Stimulated activated naive CD8-positive, alpha-beta T cell treated with anti-CD3 and anti-CD28 coated beads, Interleukin-15, amount 100 ng/mL, for 72 hours (primary cell): ENCODE results near the gene AHI1.
"Not testable (repeated sequence)": the region's sequence is repeated elsewhere in the genome, so short reads cannot be mapped to it uniquely, and the experiment has no call there.

ENCODE experiments used
- ATAC-seq: fragments of 150-1000 bp; cut with Tn5 transposase; 2 replicates; pipeline ENCODE4 v1.10.0; 2021; ENCODE audit warnings: mild to moderate bottlenecking, moderate library complexity
- DNase-seq, 2 donors: peaks; one replicate each; pipeline ENCODE4 v3.0.0; 2021 to 2022
- H3K27ac Mint-ChIP-seq, 2 donors: one replicate each; pipeline ENCODE4 v1.8.0; 2022; ENCODE audit warnings: mild to moderate bottlenecking in 2 of 2, mixed read lengths in 2 of 2, moderate library complexity in 2 of 2
- H3K27me3 Mint-ChIP-seq: one replicate; pipeline ENCODE4 v1.8.0; 2022; ENCODE audit warnings: mixed read lengths
- H3K4me1 Mint-ChIP-seq: one replicate; pipeline ENCODE4 v1.8.0; 2022; ENCODE audit warnings: mild to moderate bottlenecking, mixed read lengths
- H3K4me3 Mint-ChIP-seq, 2 donors: one replicate each; pipeline ENCODE4 v1.8.0; 2022; ENCODE audit warnings: mild to moderate bottlenecking in 2 of 2, mixed read lengths in 2 of 2, moderate library complexity in 1 of 2
- H3K9me3 Mint-ChIP-seq, 2 donors: one replicate each; pipeline ENCODE4 v1.8.0; 2022; ENCODE audit warnings: mixed read lengths in 2 of 2

Gene AHI1

DNA sequence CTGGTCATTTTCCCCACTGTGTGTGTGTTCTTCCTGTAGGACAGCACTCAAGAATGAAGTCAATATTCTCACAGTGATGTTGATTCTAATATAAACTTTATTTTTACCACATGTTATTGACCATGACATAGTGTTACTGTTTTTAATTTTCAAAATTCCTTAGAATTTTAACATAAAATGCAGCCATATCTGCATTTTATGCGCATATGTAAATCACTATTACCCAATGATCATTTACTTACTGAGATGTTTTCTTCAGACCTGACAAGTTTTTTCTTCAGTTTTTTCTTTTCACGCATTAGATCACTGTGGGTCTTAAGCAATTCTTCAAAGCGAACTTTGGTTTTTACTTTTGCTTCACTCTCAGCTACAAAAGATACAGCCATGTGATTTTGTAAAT lies 7.2 kb downstream of the AHI1 start:
- Mint-ChIP-seq H3K27me3 (no peaks in the 10 kb centered on the region), H3K4me3 (no peak overlapping the region), H3K4me1 (peaks cover 5% of the 10 kb centered on the region), H3K9me3 (no peaks in the 10 kb centered on the region), H3K27ac (no peak overlapping the region)
- ATAC-seq (no peak), DNase-seq (no peak)

DNA sequence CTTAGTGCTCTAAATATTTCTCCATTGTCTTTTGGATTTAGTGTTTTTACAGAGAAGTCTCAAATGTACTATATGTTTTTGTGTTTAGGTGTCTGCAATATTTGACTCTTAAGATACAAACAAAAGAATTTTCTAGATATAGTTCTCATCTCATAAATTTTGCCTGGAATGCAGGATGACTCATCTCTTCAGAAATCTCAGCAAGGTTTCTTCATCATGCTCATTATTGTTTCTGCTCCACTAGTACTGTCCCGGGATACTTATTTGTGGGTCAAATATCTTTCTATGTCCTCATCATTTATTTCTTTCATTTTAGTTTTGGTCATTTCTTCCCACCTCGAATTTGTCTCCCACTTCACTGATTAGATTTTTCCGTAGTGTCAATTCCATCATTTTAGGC lies 9.5 kb downstream of the AHI1 start:
- ATAC-seq (no peak), DNase-seq (no peak)
- no peaks in the 10 kb centered on the region for H3K4me1 Mint-ChIP-seq
- no peak overlapping the region for H3K27ac Mint-ChIP-seq
- H3K9me3 Mint-ChIP-seq = peaks cover 0 to 8% of the 10 kb centered on the region in 2 donors
- no peaks in the 10 kb centered on the region for H3K27me3 Mint-ChIP-seq
- H3K4me3 Mint-ChIP-seq = no peak overlapping the region

DNA sequence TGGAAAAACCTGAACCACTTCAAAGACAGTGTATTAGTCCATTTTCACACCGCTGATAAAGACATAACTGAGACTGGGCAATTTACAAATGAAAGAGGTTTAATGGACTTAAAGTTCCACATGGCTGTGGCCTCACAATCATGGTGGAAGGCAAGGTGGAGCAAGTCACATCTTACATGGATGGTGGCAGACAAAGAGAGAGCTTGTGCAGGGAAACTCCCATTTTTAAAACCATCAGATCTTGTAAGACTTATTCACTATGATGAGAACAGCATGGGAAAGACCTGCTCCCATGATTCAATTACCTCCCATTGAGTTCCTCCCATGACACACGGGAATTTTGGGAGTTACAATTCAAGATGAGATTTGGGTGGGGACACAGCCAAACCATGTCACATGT lies 13.6 kb downstream of the AHI1 start:
- not testable (repeated sequence) for H3K4me1 Mint-ChIP-seq, H3K27me3 Mint-ChIP-seq

DNA sequence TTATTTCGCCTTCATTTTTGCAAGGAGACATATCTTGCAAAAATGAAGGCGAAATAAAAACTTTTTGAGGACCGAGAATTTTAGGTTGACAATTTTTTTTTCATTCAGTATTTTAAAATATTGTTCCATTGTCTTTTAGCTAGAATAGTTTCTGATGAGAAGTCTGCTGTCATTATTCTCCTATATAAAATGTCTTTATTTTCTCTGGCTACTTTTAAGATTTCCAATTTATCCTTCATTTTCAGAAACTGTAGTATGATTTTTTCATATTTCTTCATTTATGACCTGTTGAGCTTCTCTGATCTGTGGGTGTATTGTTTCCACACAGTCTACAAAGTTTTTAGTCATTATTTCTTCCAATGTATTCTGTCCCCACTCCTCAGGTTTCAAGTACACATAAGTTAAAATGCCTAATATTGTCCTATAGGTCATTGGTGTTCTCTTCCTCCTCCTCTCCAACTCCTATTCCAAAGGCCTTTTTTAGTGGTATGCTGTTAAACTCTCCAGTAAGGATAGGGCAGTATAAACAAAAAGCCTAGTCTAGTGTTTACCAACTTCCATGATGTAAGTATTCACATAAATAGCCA lies 15.7 kb downstream of the AHI1 start:
- Mint-ChIP-seq H3K4me1 (no peaks in the 10 kb centered on the region), H3K9me3 (peaks cover 27 to 47% of the 10 kb centered on the region in 2 donors), H3K27me3 (no peaks in the 10 kb centered on the region), H3K4me3 (no peak overlapping the region), H3K27ac (no peak overlapping the region)
- DNase-seq (no peak), ATAC-seq (no peak)

More for the DNA sequence above, 13.6 kb downstream of the AHI1 start:
- H3K27ac Mint-ChIP-seq, ATAC-seq, DNase-seq, H3K4me3 Mint-ChIP-seq: not testable (repeated sequence)
- H3K9me3 Mint-ChIP-seq = peaks cover 21 to 36% of the 10 kb centered on the region in 2 donors

DNA sequence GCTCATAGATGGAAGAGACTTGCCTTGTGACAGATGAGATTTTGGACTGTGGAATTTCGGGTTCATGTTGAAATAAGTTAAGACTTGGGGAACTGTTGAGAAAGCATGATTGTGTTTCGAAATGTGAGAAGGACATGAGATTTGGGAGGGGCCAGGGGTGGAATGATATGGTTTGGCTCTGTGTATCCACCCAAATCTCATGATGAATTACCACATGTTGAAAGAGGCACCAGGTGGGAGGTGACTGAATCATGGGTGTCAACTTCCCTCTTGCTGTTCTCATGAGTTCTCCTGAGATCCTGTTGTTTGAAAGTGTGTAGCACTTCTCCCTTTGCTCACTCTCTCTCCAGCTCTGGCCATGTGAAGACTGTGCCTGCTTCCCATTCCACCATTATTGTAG lies 17.9 kb downstream of the AHI1 start:
- H3K27me3 Mint-ChIP-seq = no peaks in the 10 kb centered on the region
- DNase-seq (no peak), ATAC-seq (no peak)
- H3K9me3 Mint-ChIP-seq = peaks cover 27 to 47% of the 10 kb centered on the region in 2 donors
- H3K4me3 Mint-ChIP-seq = no peak overlapping the region
- H3K27ac Mint-ChIP-seq = no peak overlapping the region
- H3K4me1 Mint-ChIP-seq = no peaks in the 10 kb centered on the region

DNA sequence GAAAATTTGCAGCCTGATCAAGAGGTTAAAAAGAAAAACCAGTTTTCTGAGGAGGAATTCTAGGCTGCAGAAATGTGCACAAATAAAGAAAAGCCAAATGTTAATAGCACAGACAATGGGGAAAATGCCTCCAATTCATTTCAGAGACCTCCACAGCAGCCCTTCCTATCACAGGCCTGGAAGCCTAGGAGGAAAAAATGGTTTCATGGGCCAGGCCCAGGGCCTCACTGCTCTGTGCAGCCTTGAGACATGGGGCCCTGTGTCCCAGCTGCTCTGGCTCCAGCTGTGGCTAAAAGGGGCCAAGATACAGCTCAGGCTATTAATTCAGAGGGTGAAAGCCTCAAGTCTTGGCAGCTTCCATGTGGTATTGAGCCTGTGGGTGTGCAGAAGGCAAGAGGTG lies 18.9 kb downstream of the AHI1 start:
- no peak overlapping the region for H3K4me3 Mint-ChIP-seq
- H3K27ac Mint-ChIP-seq = peak overlapping the region in 1 of 2 donors; percentile 82
- H3K9me3 Mint-ChIP-seq = peaks cover 27 to 41% of the 10 kb centered on the region in 2 donors
- no peak for DNase-seq
- ATAC-seq = no peak
- H3K27me3 Mint-ChIP-seq = no peaks in the 10 kb centered on the region
- H3K4me1 Mint-ChIP-seq = no peaks in the 10 kb centered on the region

DNA sequence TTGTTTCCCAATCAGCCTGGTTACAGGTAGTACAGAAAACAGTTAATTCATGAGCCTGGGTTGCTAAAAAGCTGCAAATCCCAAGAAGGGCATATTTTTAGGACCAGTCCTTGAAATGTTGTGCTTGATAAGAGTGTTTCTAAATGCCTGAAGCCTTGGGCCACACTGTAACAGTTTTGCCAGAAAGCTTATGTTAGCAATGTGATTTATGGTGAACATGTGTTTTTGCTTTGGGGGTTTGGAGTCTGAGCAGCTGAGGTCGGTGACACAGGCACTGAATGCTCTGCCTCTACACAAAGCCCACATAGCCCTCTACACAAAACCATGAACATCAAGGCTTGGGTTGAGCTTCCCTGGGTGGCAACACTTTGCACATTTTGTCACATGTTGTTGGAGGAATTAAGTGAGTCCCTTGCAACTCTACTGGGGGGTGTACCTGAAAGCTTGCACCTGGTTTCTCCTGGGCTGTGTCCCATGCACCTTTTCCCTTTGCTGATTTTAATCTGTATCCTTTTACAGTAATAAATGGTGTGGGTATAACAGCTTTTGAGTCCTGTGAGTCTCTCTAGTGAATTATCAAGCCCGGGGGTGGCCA lies 22.2 kb downstream of the AHI1 start:
- no peak overlapping the region for H3K27ac Mint-ChIP-seq
- no peaks in the 10 kb centered on the region for H3K27me3 Mint-ChIP-seq
- H3K4me3 Mint-ChIP-seq = no peak overlapping the region
- no peak for DNase-seq
- H3K9me3 Mint-ChIP-seq = peaks cover 19 to 25% of the 10 kb centered on the region in 2 donors
- no peak for ATAC-seq
- H3K4me1 Mint-ChIP-seq = no peaks in the 10 kb centered on the region

DNA sequence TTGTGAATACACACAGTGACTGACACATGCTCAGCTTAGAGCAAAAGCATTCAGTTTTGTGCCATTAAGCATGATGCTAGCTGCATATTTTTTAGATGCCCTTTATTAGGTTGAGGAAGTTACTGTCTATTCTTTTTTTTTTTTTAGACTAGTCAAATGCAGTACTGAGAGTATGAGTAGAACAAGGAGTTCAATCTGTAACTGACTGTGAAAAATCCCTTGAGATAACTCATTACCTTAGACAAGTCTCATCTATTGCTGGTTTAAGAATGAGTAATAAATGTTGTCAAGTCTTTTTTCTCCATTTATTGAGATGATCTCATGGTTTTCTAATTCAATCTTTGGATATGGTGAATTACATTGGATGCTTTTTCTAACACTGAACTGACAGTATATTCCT lies 23.2 kb downstream of the AHI1 start:
- Mint-ChIP-seq H3K4me3 (no peak overlapping the region), H3K4me1 (peaks cover 4% of the 10 kb centered on the region), H3K9me3 (peaks cover 10 to 15% of the 10 kb centered on the region in 2 donors), H3K27ac (no peak overlapping the region), H3K27me3 (no peaks in the 10 kb centered on the region)
- ATAC-seq (no peak), DNase-seq (no peak)

DNA sequence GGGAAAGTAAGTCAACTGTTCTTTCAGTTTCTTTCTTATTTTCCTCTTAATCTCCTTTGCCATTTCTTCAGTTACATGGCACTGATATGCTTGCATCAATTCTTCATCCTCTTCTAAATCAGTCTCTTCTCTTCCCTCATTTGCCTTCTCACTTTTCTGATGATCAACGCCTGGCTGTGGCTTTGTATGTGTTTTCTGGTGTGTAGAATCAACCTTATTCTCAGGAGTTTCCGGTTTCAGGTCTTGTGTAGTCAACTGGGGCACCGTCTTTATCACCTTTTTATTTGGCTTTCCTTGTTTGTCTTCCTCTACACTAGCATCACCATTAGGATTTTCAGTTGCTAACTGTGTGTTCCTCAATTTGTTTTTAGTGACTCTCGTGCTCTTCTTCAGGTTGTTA lies 31.6 kb downstream of the AHI1 start:
- Mint-ChIP-seq H3K4me3 (no peak overlapping the region), H3K27me3 (no peaks in the 10 kb centered on the region)
- no peak for DNase-seq

DNA sequence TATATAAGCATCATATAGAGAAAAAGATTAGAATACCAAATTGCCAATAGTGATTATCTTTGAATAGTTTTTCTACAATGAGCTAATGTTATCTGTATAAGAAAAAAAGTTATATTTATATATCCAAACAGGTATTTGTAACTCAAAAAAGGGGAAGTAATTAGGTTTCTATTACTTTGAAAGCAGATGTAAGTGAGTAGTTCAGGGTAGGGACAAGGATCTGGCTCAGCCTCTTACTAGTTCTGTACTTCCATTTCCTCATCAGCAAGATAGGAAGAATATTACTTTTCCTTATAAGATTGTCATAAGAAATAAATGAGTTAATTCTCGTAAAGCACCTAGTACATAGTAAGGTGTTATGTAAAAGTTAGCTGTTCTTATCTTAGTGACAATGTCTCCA lies 32.2 kb downstream of the AHI1 start:
- no peaks in the 10 kb centered on the region for H3K27me3 Mint-ChIP-seq
- H3K9me3 Mint-ChIP-seq = no peaks in the 10 kb centered on the region
- H3K4me1 Mint-ChIP-seq = peaks cover 10% of the 10 kb centered on the region
- no peak overlapping the region for H3K27ac Mint-ChIP-seq
- no peak for DNase-seq
- H3K4me3 Mint-ChIP-seq = no peak overlapping the region
- no peak for ATAC-seq

More for the DNA sequence above, 31.6 kb downstream of the AHI1 start:
- no peaks in the 10 kb centered on the region for H3K9me3 Mint-ChIP-seq
- no peak overlapping the region for H3K27ac Mint-ChIP-seq
- no peak for ATAC-seq
- peaks cover 10% of the 10 kb centered on the region for H3K4me1 Mint-ChIP-seq

DNA sequence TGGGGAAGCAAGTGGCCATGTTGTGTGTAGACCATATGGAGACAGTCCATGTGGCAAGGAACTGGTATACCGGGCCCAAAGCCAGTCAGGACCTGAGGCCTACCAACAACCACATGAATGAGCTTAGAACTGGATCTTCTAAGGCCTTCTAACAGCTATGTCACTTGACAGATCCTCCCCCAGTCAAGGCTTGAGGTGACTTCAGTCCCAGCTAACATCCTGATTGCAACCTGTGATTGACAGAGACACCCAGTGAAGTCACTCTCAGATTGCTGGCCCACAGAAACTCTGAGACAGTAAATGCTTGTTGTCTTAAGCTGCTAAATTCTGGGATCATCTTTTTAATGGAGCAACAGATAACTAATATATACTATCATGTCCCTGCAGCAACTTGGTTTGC lies 32.9 kb downstream of the AHI1 start:
- no peak for ATAC-seq
- Mint-ChIP-seq H3K9me3 (no peaks in the 10 kb centered on the region), H3K4me3 (no peak overlapping the region), H3K27me3 (no peaks in the 10 kb centered on the region), H3K4me1 (peaks cover 6% of the 10 kb centered on the region), H3K27ac (peak overlapping the region in 1 of 2 donors; percentile 23)
- DNase-seq = no peak

DNA sequence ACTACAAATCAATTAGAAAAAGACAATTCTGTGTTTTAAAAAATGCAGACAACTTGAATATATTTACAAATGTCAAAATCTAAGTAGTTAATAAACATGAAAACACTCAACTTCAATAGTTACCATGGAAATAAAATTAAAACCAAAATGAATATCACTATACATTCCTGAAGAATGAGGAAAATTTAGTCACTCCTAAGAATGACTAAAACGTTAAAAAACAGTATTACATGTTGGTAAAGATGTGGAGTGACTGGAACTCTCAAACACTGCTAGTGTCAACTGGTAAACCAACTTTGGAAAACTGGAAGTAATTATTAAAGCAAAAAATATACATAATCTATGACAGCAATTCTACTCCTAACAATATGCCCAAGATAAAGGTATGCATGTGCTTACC lies 36.3 kb downstream of the AHI1 start:
- DNase-seq = no peak
- no peak for ATAC-seq
- H3K4me3 Mint-ChIP-seq = no peak overlapping the region
- H3K9me3 Mint-ChIP-seq = no peaks in the 10 kb centered on the region
- no peak overlapping the region for H3K27ac Mint-ChIP-seq
- H3K27me3 Mint-ChIP-seq = no peaks in the 10 kb centered on the region
- peaks cover 6% of the 10 kb centered on the region for H3K4me1 Mint-ChIP-seq

DNA sequence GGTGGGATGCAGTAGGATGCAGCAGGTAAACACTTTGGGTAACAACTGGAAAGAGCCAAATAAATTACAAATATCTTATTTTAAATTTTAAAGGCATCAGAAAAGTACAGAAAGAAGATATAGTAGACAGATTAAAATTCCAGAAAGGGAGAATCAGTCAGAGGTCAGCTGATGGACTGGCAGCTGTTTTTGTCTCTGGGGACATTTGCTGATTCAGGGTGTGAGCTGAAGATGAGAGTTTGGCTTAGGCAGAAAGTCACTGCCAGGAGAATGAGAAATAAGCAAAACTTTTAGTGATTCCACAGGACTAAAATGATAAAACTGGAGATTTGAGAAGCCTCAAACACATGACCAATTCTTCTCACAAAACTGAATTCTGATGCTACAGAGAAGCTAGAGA lies 39.5 kb downstream of the AHI1 start:
- Mint-ChIP-seq H3K27me3 (no peaks in the 10 kb centered on the region), H3K27ac (peak overlapping the region in 1 of 2 donors; percentile 3), H3K4me3 (no peak overlapping the region), H3K4me1 (no peaks in the 10 kb centered on the region), H3K9me3 (no peaks in the 10 kb centered on the region)
- ATAC-seq = no peak
- DNase-seq = no peak

DNA sequence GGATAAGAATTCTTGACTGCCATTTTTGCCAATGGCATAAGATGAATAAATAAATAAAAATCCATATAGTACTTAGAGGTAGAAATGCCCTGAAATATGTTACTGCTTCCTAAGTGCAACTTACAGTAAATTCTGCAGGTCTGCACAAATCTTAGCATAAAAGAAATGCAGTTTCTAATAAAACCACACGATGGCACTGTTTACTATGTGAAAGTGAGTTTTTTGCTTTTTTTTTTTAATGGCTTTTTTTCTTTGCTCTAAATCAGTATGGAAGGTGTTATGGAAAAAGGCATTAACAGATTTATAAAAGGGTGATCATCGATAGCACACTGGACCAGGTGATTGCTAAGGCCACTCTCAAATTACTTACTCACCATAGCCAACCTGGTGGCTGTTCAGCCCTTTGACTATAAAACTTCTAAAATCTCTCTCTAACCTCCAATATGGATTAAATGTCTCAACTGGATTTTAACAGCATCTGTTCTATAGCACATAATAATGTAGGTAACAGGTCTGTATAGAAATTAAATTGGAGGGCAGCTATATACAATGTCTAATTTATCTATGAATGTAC lies 45.8 kb downstream of the AHI1 start:
- ATAC-seq (no peak), DNase-seq (no peak)
- H3K9me3 Mint-ChIP-seq = no peaks in the 10 kb centered on the region
- no peak overlapping the region for H3K4me3 Mint-ChIP-seq
- no peaks in the 10 kb centered on the region for H3K27me3 Mint-ChIP-seq
- H3K27ac Mint-ChIP-seq = no peak overlapping the region
- H3K4me1 Mint-ChIP-seq = no peaks in the 10 kb centered on the region

DNA sequence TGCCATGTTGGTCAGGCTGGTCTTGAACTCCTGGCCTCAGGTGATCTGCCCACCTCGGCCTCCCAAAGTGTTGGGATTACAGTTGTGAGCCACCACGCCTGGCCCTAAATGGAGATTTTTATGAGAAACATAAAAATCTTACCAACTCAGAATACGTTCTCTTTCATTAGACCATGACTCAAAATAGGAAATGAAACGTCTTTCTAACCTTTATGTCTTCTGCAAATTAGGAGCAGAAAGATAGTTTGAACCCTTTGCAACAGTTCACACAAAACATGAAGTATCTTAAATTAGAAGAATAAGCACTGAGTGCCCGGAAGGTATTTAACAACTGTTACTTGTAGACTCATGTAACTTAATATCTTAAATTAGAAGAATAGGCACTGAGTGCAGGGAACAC lies 48.3 kb downstream of the AHI1 start:
- ATAC-seq = no peak
- H3K9me3 Mint-ChIP-seq = no peaks in the 10 kb centered on the region

DNA sequence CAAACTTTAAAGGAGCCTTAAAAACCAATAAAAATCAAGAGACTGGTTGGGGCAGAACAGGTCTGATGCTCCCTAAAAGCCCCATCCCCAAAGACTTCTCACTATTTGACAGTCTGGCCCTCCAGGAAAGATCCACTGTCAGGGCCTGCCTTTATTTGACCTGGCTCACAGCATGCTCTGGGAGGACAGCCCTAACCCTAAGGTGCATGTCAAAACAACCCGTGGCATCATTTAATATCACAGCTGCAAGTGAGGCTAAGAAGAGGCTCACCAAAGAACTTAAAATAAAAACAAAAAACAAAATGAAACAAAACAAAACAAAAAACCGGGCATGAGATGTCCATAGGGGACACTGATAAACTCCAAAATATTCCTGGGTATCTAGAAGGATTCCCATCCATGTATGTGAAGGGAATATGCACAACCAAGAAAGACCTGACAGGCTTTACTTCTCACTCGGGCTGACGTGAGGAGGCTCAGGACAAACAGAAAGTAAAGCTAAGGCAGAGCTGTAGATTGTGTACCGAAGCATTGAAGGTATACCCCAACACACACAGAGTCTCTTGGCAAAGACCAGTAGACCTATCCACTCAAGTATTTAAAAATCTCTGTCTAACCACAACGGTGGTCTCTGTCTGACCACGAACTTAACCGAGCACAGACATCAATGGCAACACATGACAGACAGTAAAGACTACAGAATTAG lies 57.3 kb downstream of the AHI1 start:
- no peak for DNase-seq
- Mint-ChIP-seq H3K4me3 (peak overlapping the region; percentile 63 to 67), H3K27me3 (no peaks in the 10 kb centered on the region), H3K9me3 (no peaks in the 10 kb centered on the region), H3K27ac (peak overlapping the region in 1 of 2 donors; percentile 51), H3K4me1 (peaks cover 23% of the 10 kb centered on the region)
- ATAC-seq = peak; percentile 59

More for the DNA sequence above, 48.3 kb downstream of the AHI1 start:
- Mint-ChIP-seq H3K4me1 (no peaks in the 10 kb centered on the region), H3K27me3 (no peaks in the 10 kb centered on the region), H3K27ac (no peak overlapping the region), H3K4me3 (no peak overlapping the region)
- DNase-seq = no peak
